SK-N-MC (cell line): ENCODE measurements around the gene COMMD3.

Experiments used
- DNase-seq: peaks from one replicate; pipeline ENCODE4 v3.0.0-alpha.2; 2011; ENCODE audit warnings: low read depth, low spot score
- H3K27ac ChIP-seq: fragments of 200-600 bp; sonication (generic); 2 replicates; pipeline ENCODE4 v1.5.1; 2016; ENCODE audit warnings: mixed run types
- H3K36me3 ChIP-seq: fragments of 200-600 bp; sonication (generic); 2 replicates; pipeline ENCODE4 v1.6.1; 2017; ENCODE audit warnings: antibody characterized with exemption, low read length, mixed read lengths; ENCODE audit not compliant: insufficient read depth
- H3K4me3 ChIP-seq: fragments of 200-600 bp; sonication (generic); 2 replicates; pipeline ENCODE4 v1.5.1; 2016
- H3K9ac ChIP-seq: fragments of 200-600 bp; sonication (generic); 2 replicates; pipeline ENCODE4 v1.8.0; 2017; ENCODE audit warnings: mixed run types, mixed read lengths; ENCODE audit not compliant: insufficient read length
- H3K9me3 ChIP-seq: fragments of 200-600 bp; sonication (generic); 2 replicates; pipeline ENCODE4 v1.6.1; 2017; ENCODE audit warnings: low read depth, mild to moderate bottlenecking, antibody characterized with exemption, low read length, moderate library complexity, mixed read lengths
- EZH2 ChIP-seq: fragments of 200-600 bp; sonication (generic); IDR thresholded peaks from one replicate; pipeline ENCODE4 v1.6.1; 2017; ENCODE audit warnings: antibody characterized with exemption
- FOXP2 ChIP-seq: optimal IDR thresholded peaks from 2 replicates; pipeline ENCODE3; 2011; ENCODE audit warnings: mild to moderate bottlenecking, moderate library complexity; ENCODE audit not compliant: insufficient read depth; ENCODE audit errors: extremely low read length, control extremely low read depth
- POLR2AphosphoS5 ChIP-seq: IDR thresholded peaks from 2 replicates; pipeline ENCODE4 v1.6.1; 2012; ENCODE audit warnings: mild to moderate bottlenecking, low read depth, low read length, borderline replicate concordance

COMMD3 gene

GRCh38 chr10:22315455-22316285 is 518 bp upstream of the COMMD3 start:
- no peaks in the 10 kb centered on the region for H3K36me3 ChIP-seq
- DNase-seq: no peak
- no peaks in the 10 kb centered on the region for H3K9me3 ChIP-seq
- H3K9ac ChIP-seq: peak overlapping the region; percentile 77
- no peak overlapping the region; the same call in 1 of the 2 replicates for H3K27ac ChIP-seq
- TF ChIP-seq POLR2AphosphoS5 (no peak), EZH2 (no peak), FOXP2 (no peak)
- peak overlapping the region; percentile 88 for H3K4me3 ChIP-seq

DNA sequence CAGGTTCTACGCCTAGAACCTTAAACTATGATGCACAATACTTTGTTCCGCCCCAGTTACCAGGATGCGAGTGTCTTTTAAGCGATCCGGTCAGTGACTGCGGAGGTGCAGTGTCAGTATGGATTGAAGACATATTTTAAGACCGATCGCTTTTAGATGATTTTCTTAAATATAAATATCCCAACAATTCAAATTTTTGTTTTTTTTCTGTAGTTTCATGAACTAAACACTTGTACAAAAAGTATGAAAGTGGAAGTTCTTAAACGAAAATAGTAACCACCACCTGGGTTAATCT is 835 bp downstream of the COMMD3 start:
- Histone ChIP-seq H3K4me3 (peak overlapping the region; percentile 88), H3K27ac (no peak overlapping the region), H3K9me3 (no peaks in the 10 kb centered on the region), H3K9ac (peak overlapping the region; percentile 80), H3K36me3 (no peaks in the 10 kb centered on the region)
- DNase-seq: no peak
- no peak for TF ChIP-seq FOXP2
- no peak for TF ChIP-seq EZH2
- TF ChIP-seq POLR2AphosphoS5: no peak

DNA sequence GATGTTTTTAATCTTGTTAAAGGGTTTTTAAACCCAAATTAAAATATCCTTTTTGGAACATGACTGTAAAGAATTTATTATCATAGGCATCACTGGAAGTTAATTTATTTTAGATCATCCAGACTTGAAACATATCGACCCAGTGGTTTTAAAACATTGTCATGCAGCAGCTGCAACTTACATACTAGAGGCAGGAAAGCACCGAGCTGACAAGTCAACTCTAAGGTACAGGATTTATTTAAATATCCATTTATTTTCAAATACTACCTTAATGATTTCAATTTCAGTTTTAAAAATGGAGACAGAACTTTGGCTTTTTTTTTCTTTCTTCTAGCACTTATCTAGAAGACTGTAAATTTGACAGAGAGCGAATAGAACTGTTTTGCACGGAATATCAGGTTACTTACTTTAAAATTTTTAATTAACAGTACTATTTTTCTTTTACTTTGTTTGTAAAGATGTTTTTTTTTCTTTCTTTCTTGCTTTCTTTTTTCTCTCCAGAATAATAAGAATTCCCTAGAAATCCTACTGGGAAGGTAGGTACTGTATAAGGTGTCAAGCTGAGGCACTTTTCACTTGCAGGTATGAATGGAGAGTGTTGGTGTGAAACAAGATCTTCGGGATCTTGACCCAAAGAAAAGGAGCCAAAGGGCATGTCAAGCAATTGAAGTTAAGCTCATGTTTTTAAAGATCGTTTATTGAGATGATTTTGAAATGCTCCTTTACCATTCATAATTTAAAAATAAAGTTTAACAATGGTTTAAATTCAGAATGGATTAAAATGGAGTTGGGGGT is 1.8 kb downstream of the COMMD3 start:
- H3K4me3 ChIP-seq: no peak overlapping the region
- TF ChIP-seq FOXP2 (no peak), EZH2 (no peak), POLR2AphosphoS5 (no peak)
- H3K9ac ChIP-seq: no peak overlapping the region
- no peak for DNase-seq
- no peak overlapping the region for H3K27ac ChIP-seq
- H3K36me3 ChIP-seq: no peaks in the 10 kb centered on the region
- no peaks in the 10 kb centered on the region for H3K9me3 ChIP-seq

DNA sequence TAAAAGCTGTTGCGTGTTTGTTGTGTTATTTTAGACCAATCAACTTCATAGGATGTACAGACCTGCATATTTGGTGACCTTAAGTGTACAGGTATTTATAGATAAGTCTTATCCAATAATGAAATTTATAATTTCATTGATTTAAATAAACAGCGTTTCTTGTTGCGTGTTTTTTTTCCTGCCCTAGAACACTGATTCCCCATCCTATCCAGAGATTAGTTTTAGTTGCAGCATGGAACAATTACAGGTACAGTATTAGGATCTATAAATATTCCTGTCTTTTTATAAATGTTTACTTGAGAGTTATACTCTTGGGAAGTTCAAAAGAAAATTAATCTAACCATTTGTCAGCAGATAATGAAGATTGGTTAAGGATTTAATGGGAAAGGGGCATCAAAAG is 2.6 kb downstream of the COMMD3 start:
- DNase-seq: no peak
- H3K27ac ChIP-seq: no peak overlapping the region
- TF ChIP-seq FOXP2: no peak
- no peak for TF ChIP-seq EZH2
- no peak for TF ChIP-seq POLR2AphosphoS5
- no peak overlapping the region for H3K4me3 ChIP-seq
- H3K9me3 ChIP-seq: no peaks in the 10 kb centered on the region
- H3K9ac ChIP-seq: no peak overlapping the region
- H3K36me3 ChIP-seq: no peaks in the 10 kb centered on the region

- Histone ChIP-seq H3K4me3 (peak overlapping the region; percentile 75), H3K27ac (no peak overlapping the region), H3K9ac (no peak overlapping the region), H3K9me3 (no peaks in the 10 kb centered on the region), H3K36me3 (no peaks in the 10 kb centered on the region)
- no peak for DNase-seq
- TF ChIP-seq POLR2AphosphoS5: no peak
- no peak for TF ChIP-seq EZH2
- no peak for TF ChIP-seq FOXP2
Observed at GRCh38 chr10:22319547-22319979, 3.4 kb downstream of the COMMD3 start.

GRCh38 chr10:22319980-22320558 is 3.9 kb downstream of the COMMD3 start:
- TF ChIP-seq EZH2 (no peak), FOXP2 (no peak), POLR2AphosphoS5 (no peak)
- no peak for DNase-seq
- H3K4me3 ChIP-seq: peak overlapping the region; percentile 75
- no peaks in the 10 kb centered on the region for H3K36me3 ChIP-seq
- H3K9ac ChIP-seq: peak overlapping the region; percentile 55
- no peaks in the 10 kb centered on the region for H3K9me3 ChIP-seq
- no peak overlapping the region for H3K27ac ChIP-seq

DNA sequence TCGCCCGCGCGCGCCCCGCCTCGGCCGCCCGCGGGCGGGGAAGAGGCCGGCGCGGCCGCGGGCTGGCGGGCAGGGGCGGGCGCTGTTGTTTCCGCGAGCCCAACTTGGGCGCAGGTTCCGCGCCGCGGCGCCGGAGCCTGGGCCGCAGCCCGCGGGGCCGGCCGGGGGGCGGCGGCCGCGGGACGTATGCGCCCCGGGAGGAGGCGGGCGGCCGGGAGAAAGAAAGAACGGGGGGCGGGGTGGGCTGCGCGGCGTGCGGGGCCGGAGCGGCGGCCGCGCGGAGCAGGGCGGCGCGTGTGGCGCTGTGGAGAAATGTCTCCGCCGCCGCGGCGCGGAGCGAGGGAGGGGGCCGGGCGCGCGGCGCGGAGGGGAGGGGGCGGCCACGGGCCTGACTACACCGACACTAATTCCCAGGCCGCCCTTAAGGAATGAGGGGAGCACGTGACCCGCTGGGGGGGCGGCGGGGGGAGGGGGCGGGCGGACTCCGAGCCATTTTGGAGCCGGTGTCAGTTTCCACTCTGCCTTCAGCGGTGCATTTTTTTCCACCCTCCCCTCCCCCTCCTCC is 4.5 kb downstream of the COMMD3 start, which contains the start of gene BMI1:
BMI1 (plus strand) TSS at position 509 of the 565 bp plus-strand sequence. CDS start 5,351 bp downstream, outside the sequence.
- no peak for DNase-seq
- 0 out of 2 replicates have a peak within 1 kb of the TSS, but pooled peaks have one; percentile 19 for H3K27ac ChIP-seq
- H3K36me3 ChIP-seq: no peaks in the 10 kb centered on the region
- no peaks in the 10 kb centered on the region for H3K9me3 ChIP-seq
- TF ChIP-seq EZH2: no peak
- no peak for TF ChIP-seq FOXP2
- H3K9ac ChIP-seq: peak within 1 kb of the TSS; percentile 77
- H3K4me3 ChIP-seq: peak within 1 kb of the TSS; percentile 82
